Central memory CD8-positive, alpha-beta T cell (primary cell): ENCODE measurements around the gene POU1F1.
A peak's percentile ranks its signal among the peaks of the same experiment; 100 is the strongest.
"Not testable (repeated sequence)": the region's sequence is repeated elsewhere in the genome, so short reads cannot be mapped to it uniquely, and the experiment has no call there.

Source experiments
- ATAC-seq: fragments of 150-1000 bp; cut with Tn5 transposase; replicated peaks from 2 replicates; pipeline ENCODE4 v1.10.0; 2022; ENCODE audit warnings: mild to moderate bottlenecking, moderate FRiP score, moderate number of reproducible peaks; ENCODE audit not compliant: poor library complexity, severe bottlenecking; ENCODE audit errors: extremely low read depth
- DNase-seq, 2 donors: peaks; one replicate each; pipeline ENCODE4 v3.0.0; 2021; ENCODE audit warnings: low spot score in 2 of 2
- H3K27ac Mint-ChIP-seq: one replicate; pipeline ENCODE4 v1.8.0; 2022; ENCODE audit warnings: low read depth, mild to moderate bottlenecking, moderate library complexity, mixed read lengths
- H3K27me3 Mint-ChIP-seq: one replicate; pipeline ENCODE4 v1.8.0; 2022; ENCODE audit warnings: mixed read lengths
- H3K36me3 Mint-ChIP-seq: one replicate; pipeline ENCODE4 v1.8.0; 2022; ENCODE audit warnings: mild to moderate bottlenecking, moderate library complexity, mixed read lengths; ENCODE audit not compliant: insufficient read depth
- H3K4me1 Mint-ChIP-seq: one replicate; pipeline ENCODE4 v1.8.0; 2022; ENCODE audit warnings: mixed read lengths
- H3K4me3 Mint-ChIP-seq: one replicate; pipeline ENCODE4 v1.8.0; 2022; ENCODE audit warnings: mild to moderate bottlenecking, moderate library complexity, mixed read lengths
- H3K9me3 Mint-ChIP-seq: one replicate; pipeline ENCODE4 v1.8.0; 2022; ENCODE audit warnings: mixed read lengths

The POU1F1 gene

GRCh38 chr3:87287011-87287410 lies 10.6 kb upstream of the POU1F1 start:
- Mint-ChIP-seq H3K4me1 (no peaks in the 10 kb centered on the region), H3K27me3 (peaks cover 14% of the 10 kb centered on the region), H3K36me3 (no peaks in the 10 kb centered on the region), H3K4me3 (no peak overlapping the region), H3K9me3 (no peaks in the 10 kb centered on the region), H3K27ac (no peak overlapping the region)
- ATAC-seq (no peak), DNase-seq (no peak)

DNA sequence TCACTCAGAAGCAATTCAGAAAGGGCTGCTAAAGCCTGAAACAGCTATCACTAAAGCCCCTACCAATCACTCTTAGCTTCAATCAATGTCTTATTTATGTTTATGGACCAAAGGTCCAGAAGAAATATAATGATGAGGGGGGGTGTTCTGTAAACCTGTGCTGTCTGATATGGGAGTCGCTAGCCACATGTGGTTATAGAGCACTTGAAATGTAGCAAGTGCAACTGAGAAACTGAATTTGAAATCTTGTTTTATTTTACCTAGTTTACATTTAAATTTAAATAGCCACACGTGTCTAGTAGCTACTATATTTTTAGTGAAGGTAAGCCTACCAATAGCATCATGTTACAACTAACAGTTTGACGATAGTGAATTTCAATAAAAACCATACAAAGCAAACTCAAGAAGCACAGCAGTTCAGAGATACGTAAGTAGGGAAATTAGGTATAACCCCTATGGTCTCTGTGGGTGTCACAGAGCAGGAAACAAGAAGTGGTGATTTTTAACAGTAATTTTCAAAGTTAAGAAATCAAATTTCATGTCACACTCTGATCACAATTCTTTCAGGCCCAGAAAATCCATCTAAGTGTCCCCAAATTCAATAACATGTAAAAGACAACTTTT lies 3.6 kb downstream of the POU1F1 start:
- no peak overlapping the region for H3K4me3 Mint-ChIP-seq
- no peaks in the 10 kb centered on the region for H3K9me3 Mint-ChIP-seq
- DNase-seq (no peak), ATAC-seq (no peak)
- H3K36me3 Mint-ChIP-seq: no peaks in the 10 kb centered on the region
- peaks cover 8% of the 10 kb centered on the region for H3K4me1 Mint-ChIP-seq
- no peak overlapping the region for H3K27ac Mint-ChIP-seq
- H3K27me3 Mint-ChIP-seq: peaks cover 19% of the 10 kb centered on the region

DNA sequence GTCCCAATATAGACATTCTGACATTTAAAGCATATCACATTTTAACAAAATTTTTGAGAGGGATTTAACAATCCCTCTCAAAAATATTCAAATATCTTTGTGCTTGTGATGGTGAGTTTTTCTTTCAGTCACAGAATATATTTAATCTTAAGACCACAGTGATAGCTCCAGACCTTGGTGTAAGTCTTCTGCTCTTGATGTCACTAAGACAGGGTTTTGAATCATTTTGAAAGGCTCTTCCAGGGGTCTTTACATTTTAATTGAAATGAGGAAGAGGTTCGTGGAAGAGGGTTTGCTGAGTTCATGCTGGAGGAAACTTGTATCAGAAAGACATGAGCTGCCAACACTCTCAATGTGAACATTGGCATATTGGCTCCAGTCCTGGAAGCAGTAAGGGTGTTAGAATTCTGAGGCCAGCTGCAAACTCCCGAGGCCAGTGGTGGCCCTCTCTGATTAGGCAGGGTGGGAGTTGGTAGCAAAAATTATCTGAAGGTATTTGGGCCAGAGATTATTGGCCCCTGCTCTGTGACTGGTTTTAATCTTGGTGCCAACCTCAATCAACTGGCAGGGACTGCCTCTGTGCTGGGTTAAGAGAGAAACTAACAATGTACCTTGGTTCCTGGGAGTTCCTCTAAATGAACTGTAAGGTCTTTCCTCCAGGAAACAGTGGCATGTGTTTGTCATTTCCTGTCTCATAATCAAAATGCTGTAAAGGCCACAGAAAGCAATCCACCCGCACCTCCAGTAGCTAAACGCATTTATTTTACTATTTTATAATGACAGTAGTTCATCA lies 5.3 kb downstream of the POU1F1 start:
- Mint-ChIP-seq H3K27ac (no peak overlapping the region), H3K36me3 (no peaks in the 10 kb centered on the region), H3K27me3 (peaks cover 11% of the 10 kb centered on the region), H3K4me1 (peaks cover 8% of the 10 kb centered on the region), H3K9me3 (no peaks in the 10 kb centered on the region), H3K4me3 (no peak overlapping the region)
- DNase-seq (no peak), ATAC-seq (peak; percentile 40)

DNA sequence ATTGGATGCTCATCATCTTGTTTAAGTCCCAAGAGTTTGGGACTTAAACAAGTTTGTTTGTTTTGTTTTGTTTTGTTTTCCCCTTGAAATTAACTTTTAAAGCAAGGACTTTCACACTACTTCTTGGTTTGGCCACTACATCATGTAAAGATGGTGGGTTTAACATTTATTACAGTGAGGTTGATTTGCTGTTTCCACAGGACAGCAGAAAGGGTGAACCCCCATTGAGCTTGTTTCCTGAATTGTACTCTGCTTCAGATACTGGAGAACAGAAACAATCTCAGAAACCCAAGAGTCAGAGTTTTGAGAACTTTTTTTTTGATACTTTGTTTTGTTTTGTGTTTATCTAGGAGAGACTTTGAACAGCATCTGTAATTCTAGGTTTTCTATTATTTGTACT lies 6.7 kb downstream of the POU1F1 start:
- ATAC-seq (no peak), DNase-seq (no peak)
- no peaks in the 10 kb centered on the region for H3K9me3 Mint-ChIP-seq
- H3K4me3 Mint-ChIP-seq: no peak overlapping the region
- H3K4me1 Mint-ChIP-seq: peaks cover 8% of the 10 kb centered on the region
- peak overlapping the region; percentile 22 for H3K27ac Mint-ChIP-seq
- no peaks in the 10 kb centered on the region for H3K36me3 Mint-ChIP-seq
- H3K27me3 Mint-ChIP-seq: peaks cover 10% of the 10 kb centered on the region

GRCh38 chr3:87268646-87269211 lies 7.7 kb downstream of the POU1F1 start:
- no peak for ATAC-seq
- no peaks in the 10 kb centered on the region for H3K9me3 Mint-ChIP-seq

DNA sequence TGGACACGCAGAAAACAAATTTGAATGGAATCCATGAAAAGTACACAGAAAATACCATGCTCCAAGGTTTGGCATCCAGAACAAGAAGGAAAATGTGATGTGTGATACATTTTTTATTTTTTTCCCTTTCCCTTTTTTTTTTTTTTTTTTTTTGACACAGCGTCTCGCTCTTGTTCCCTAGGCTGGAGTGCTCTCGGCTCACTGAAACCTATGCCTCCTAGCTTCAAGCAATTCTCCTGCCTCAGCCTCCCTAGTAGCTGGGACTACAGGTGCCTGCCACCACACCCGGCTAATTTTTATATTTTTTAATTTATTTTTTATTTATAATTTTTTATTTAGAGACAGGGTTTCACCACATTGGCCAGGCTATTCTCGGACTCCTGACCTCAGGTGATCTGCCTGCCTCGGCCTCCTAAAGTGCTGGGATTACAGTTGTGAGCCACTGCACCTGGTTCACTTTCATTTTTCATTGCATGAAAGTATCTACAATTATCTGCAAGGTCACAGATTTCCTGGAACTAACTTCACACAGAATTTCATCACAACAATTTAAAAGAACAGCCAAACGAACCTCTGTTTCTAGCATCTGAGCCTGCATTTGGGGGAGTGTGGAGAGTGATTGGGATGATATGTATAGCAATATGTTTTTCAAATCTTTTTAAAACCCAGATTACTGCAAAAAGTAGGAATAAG lies 8.3 kb downstream of the POU1F1 start:
- H3K27ac Mint-ChIP-seq: no peak overlapping the region

More at GRCh38 chr3:87268646-87269211, 7.7 kb downstream of the POU1F1 start:
- Mint-ChIP-seq H3K36me3 (no peaks in the 10 kb centered on the region), H3K4me1 (peaks cover 8% of the 10 kb centered on the region), H3K27ac (no peak overlapping the region), H3K4me3 (no peak overlapping the region), H3K27me3 (peaks cover 9% of the 10 kb centered on the region)
- no peak for DNase-seq

DNA sequence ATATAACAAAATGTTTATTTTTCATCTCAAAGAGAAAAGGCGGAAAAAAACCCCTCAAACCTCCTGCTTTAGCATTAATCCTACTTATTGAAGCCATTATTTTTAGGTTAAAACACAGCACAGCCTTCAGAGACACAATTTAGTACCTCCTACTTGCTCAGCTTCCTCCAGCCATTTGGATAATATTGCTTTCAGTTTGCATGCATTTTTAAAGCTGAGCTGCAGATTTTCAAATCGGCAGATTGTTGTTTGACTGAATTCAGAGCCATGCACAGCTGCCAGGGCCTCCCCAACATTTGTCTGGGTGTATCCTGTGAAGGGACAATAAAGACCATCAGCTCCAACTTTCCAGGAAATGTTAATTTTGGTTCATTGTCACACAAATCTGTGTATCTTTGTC lies 14.5 kb downstream of the POU1F1 start:
- H3K27ac Mint-ChIP-seq: no peak overlapping the region
- H3K27me3 Mint-ChIP-seq: no peaks in the 10 kb centered on the region
- H3K4me1 Mint-ChIP-seq: no peaks in the 10 kb centered on the region
- no peak for DNase-seq
- H3K4me3 Mint-ChIP-seq: no peak overlapping the region
- H3K9me3 Mint-ChIP-seq: no peaks in the 10 kb centered on the region
- no peaks in the 10 kb centered on the region for H3K36me3 Mint-ChIP-seq
- ATAC-seq: no peak

More for the DNA sequence above, 8.3 kb downstream of the POU1F1 start:
- Mint-ChIP-seq H3K36me3 (no peaks in the 10 kb centered on the region), H3K27me3 (peaks cover 2% of the 10 kb centered on the region), H3K4me1 (peaks cover 8% of the 10 kb centered on the region), H3K9me3 (no peaks in the 10 kb centered on the region), H3K4me3 (no peak overlapping the region)
- DNase-seq (no peak), ATAC-seq (no peak)

DNA sequence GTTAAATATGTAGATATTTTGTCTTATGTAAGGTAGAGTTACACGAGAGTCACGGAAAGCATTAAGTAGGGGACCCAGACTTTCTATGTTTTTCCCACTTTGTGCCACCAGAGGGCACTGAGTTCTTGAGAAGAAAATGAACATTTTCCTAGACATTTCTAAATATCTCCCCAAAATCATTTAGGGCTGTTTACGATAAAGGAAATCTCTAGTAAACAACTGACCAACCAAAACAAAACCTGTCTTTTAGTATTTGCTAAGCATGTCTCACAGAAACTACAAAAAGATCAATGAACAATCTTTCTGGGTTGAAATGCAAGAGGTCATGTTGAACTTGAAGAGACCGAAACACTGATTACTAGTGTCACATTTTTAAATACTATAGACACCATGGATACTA lies 16.1 kb downstream of the POU1F1 start:
- DNase-seq (peak in 1 of 2 donors; percentile 18), ATAC-seq (no peak)
- Mint-ChIP-seq H3K4me3 (no peak overlapping the region), H3K36me3 (no peaks in the 10 kb centered on the region), H3K27me3 (no peaks in the 10 kb centered on the region), H3K9me3 (no peaks in the 10 kb centered on the region), H3K4me1 (no peaks in the 10 kb centered on the region), H3K27ac (no peak overlapping the region)

DNA sequence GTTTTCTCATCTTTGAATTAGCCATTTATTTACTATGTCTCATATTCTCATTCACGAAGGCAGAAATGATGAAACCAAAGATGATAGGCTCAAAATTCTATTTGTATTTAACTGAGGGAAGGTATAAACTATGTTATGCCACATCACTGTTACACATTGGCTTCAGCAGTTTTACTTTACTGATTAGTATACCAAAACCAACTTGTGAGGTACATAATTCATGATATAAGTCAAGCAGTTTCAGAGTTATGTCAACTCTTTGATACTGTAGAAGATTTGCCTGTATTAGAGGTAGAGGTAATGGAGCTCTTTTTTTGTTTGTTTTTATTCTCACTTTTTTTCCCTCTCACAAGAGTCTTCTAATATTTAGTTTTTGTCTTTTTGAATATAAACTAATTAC lies 26.4 kb downstream of the POU1F1 start:
- H3K36me3 Mint-ChIP-seq: peaks cover 27% of the 10 kb centered on the region
- no peak overlapping the region for H3K4me3 Mint-ChIP-seq
- no peak overlapping the region for H3K27ac Mint-ChIP-seq
- no peaks in the 10 kb centered on the region for H3K9me3 Mint-ChIP-seq
- DNase-seq (no peak), ATAC-seq (no peak)
- peaks cover 5% of the 10 kb centered on the region for H3K4me1 Mint-ChIP-seq
- H3K27me3 Mint-ChIP-seq: no peaks in the 10 kb centered on the region

DNA sequence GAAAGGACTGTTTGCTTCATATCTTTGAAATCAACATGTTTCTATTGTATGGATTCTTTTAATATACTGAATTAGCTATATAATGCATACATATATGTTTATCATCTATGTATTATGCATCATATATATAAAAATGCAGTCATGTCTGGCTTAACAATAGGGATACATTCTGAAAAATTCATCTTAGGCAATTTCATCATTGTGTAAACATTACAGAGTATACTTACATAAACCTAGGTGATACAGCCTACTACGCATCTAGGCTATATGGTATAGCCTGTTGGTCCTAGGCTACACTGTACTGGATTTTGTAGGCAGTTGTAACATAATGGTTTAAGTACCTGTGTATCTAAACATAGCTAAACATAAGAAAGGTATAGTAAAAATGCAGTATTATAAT lies 27.6 kb downstream of the POU1F1 start:
- Mint-ChIP-seq H3K9me3 (no peaks in the 10 kb centered on the region), H3K4me1 (peaks cover 12% of the 10 kb centered on the region), H3K4me3 (no peak overlapping the region), H3K36me3 (peaks cover 26% of the 10 kb centered on the region), H3K27me3 (no peaks in the 10 kb centered on the region), H3K27ac (no peak overlapping the region)
- ATAC-seq (no peak), DNase-seq (no peak)

- H3K9me3 Mint-ChIP-seq, DNase-seq, H3K27ac Mint-ChIP-seq, ATAC-seq, H3K4me3 Mint-ChIP-seq, H3K27me3 Mint-ChIP-seq: not testable (repeated sequence)
- H3K36me3 Mint-ChIP-seq: peaks cover 25% of the 10 kb centered on the region
- peaks cover 15% of the 10 kb centered on the region for H3K4me1 Mint-ChIP-seq
Observed at GRCh38 chr3:87248231-87248630, 28.2 kb downstream of the POU1F1 start.

DNA sequence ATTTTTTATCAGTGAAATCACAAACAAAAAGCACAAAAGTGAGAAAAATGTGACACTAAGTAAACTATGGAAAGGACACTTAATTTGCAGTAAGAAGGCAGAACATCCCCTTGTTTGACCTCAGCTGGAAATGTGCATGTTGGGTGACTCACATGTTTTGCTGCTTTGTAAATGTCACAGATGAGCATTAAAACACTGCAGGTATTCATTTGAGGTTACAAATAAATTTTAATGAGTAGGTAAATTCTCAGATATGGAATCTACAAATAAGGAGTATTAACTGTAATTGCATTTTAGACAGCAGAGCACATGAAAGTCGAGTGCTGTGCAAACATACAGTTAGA lies 29.0 kb downstream of the POU1F1 start:
- H3K27me3 Mint-ChIP-seq: no peaks in the 10 kb centered on the region
- ATAC-seq: no peak
- H3K4me3 Mint-ChIP-seq: no peak overlapping the region
- peaks cover 20% of the 10 kb centered on the region for H3K4me1 Mint-ChIP-seq
- H3K36me3 Mint-ChIP-seq: peaks cover 21% of the 10 kb centered on the region
- no peak for DNase-seq
- H3K27ac Mint-ChIP-seq: no peak overlapping the region
- H3K9me3 Mint-ChIP-seq: no peaks in the 10 kb centered on the region
